Mammary epithelial cell (primary cell): ENCODE data around the gene OTOP1.

Experiments
- CTCF ChIP-seq, 2 donors: IDR thresholded peaks in 1 of 2; conservative IDR thresholded peaks in 1 of 2; 2 replicates each; pipeline ENCODE4 v1.5.1; 2011 to 2012; ENCODE audit warnings: inconsistent platforms in 2 of 2, low read length in 2 of 2, mild to moderate bottlenecking in 2 of 2, control low read depth in 1 of 2, low read depth in 1 of 2; ENCODE audit not compliant: insufficient read depth in 1 of 2; ENCODE audit errors: extremely low read depth in 1 of 2
- EZH2 ChIP-seq: IDR thresholded peaks from 2 replicates; pipeline ENCODE4 v1.6.1; 2012; ENCODE audit warnings: low read length, inconsistent platforms, borderline replicate concordance

- no peak for TF ChIP-seq CTCF (conservative IDR thresholded peaks at IDR 0.05 in 1 of 2, IDR thresholded peaks at IDR 0.05 in 1 of 2; ENCODE audit: extremely low read depth in 1 of 2, insufficient read depth in 1 of 2, low read depth in 1 of 2, low read length in 2 of 2)
- TF ChIP-seq EZH2 = no peak
Observed at GRCh38 chr4:4249866-4250265, 23.1 kb upstream of the OTOP1 start.
